Activated CD4-positive, alpha-beta memory T cell treated with anti-CD3 and anti-CD28 coated beads, Interleukin-2, amount 10 ng/mL, durations not matched to agents 7 days and 5 days (primary cell): Measurements from ENCODE around the gene ABHD15. TPM values are rescaled to one million over a fixed set of nuclear protein-coding genes. Genes with fewer than 3 reads are reported as not detected.
A peak's percentile ranks its signal among the peaks of the same experiment; 100 is the strongest.

ENCODE experiments used
- CTCF ChIA-PET: fragments of 350-600 bp; sonication (Branson Sonifier 250); formaldehyde crosslinking; loops from one replicate; lab custom pipeline; 2021; ENCODE audit warnings: antibody characterized with exemption, inconsistent platforms; lab: Charles Lee
- POLR2A ChIA-PET: fragments of 350-600 bp; sonication (Branson Sonifier 250); formaldehyde crosslinking; loops from one replicate; lab custom pipeline; 2021; ENCODE audit warnings: antibody characterized with exemption; lab: Charles Lee
- DNase-seq: peaks from one replicate; pipeline ENCODE4 v3.0.0-alpha.2; 2020
- H3K27ac Mint-ChIP-seq: one replicate; pipeline ENCODE4 v1.8.0; 2021; ENCODE audit warnings: mild to moderate bottlenecking, mixed read lengths
- H3K27me3 Mint-ChIP-seq: one replicate; pipeline ENCODE4 v1.8.0; 2021; ENCODE audit warnings: mixed read lengths
- H3K36me3 Mint-ChIP-seq: one replicate; pipeline ENCODE4 v1.8.0; 2021; ENCODE audit warnings: low read depth, mixed read lengths
- H3K4me1 Mint-ChIP-seq: one replicate; pipeline ENCODE4 v1.8.0; 2021; ENCODE audit warnings: mixed read lengths
- H3K4me3 Mint-ChIP-seq: one replicate; pipeline ENCODE4 v1.8.0; 2021; ENCODE audit warnings: mild to moderate bottlenecking, mixed read lengths
- H3K9me3 Mint-ChIP-seq: one replicate; pipeline ENCODE4 v1.8.0; 2021; ENCODE audit warnings: mixed read lengths
- total RNA-seq, 2 experiments: library from RNA; stranded (reverse); gene quantifications; one replicate each; pipeline ENCODE4 v1.2.3, GENCODE V29; 2021

The ABHD15 gene
- total RNA-seq, 2 experiments from 2014 or later = 18.5 to 19.3 TPM

GRCh38 chr17:29577385-29578211 lies 10.8 kb upstream of the ABHD15 start:
- H3K27me3 Mint-ChIP-seq = no peaks in the 10 kb centered on the region
- peaks cover 7% of the 10 kb centered on the region for H3K4me1 Mint-ChIP-seq
- peaks cover 38% of the 10 kb centered on the region for H3K36me3 Mint-ChIP-seq
- no peaks in the 10 kb centered on the region for H3K9me3 Mint-ChIP-seq
- CTCF ChIA-PET = interaction anchor here (1.0 kb wide), 2 partner anchors 36 to 40 kb away, joined by 3 read pairs; no protein-coding TSS in a partner anchor
- DNase-seq = no peak
- no peak overlapping the region for H3K4me3 Mint-ChIP-seq
- POLR2A ChIA-PET = interaction anchor here (1.4 to 5.8 kb wide), 3 partner anchors 11 to 39 kb away, joined by 3 to 36 read pairs (median 24); no protein-coding TSS in a partner anchor
- H3K27ac Mint-ChIP-seq = no peak overlapping the region

- no peak overlapping the region for H3K27ac Mint-ChIP-seq
- no peak overlapping the region for H3K4me3 Mint-ChIP-seq
- H3K27me3 Mint-ChIP-seq = no peaks in the 10 kb centered on the region
- H3K4me1 Mint-ChIP-seq = peaks cover 5% of the 10 kb centered on the region
- no peaks in the 10 kb centered on the region for H3K9me3 Mint-ChIP-seq
- POLR2A ChIA-PET = interaction anchor here (1.4 to 5.8 kb wide), 2 partner anchors 11 to 39 kb away, joined by 3 to 36 read pairs; no protein-coding TSS in a partner anchor
- CTCF ChIA-PET = interaction anchor here (0.8 to 1.0 kb wide), 2 partner anchors 36 to 41 kb away, joined by 3 read pairs; no protein-coding TSS in a partner anchor
- DNase-seq = no peak
- peaks cover 35% of the 10 kb centered on the region for H3K36me3 Mint-ChIP-seq
Observed at GRCh38 chr17:29577001-29577370, 10.1 kb upstream of the ABHD15 start.

DNA sequence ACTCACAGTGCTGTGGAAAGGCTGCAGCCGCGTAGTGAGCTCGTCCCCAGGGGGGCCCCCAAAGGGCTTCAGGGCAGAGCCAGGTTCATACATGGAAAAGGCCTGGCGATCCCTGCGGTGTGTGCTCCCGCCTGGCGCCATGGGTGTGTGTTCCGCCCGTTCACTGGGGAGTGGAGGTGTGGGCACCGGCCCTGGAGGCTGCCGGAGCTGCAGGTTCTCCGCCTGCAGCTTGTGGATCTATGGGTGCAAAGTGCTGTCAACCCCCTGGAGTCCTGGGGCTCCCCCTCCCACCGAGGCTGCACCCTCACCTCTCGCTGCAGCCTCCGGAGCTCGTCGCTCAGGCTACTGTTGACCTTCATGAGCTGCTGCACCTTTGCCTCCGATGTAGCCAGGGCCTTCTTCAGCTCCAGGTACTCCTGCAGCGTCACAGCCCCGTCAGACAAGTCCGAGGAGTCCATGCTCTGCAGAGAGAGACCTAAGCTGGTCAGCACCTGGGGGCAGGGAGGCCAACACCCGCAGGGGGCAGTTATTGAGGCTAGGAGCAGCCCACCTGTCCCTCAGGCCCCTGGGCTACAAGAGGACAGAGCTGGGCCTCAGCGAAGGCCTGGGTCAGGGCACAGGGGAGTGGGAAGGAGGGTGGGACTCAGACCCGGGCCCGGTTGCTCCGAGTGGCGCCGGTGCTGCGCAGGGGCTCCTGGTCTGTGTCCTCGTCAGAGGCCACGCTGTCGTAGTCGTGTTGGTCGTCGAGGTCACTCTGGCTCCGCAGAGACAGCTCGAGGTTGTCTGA lies 9.6 kb upstream of the ABHD15 start:
- H3K36me3 Mint-ChIP-seq = peaks cover 35% of the 10 kb centered on the region
- H3K4me1 Mint-ChIP-seq = peaks cover 5% of the 10 kb centered on the region
- ChIA-PET CTCF (interaction anchor here (0.8 to 1.0 kb wide), 3 partner anchors 37 to 101 kb away, joined by 3 read pairs; no protein-coding TSS in a partner anchor), POLR2A (interaction anchor here (0.9 to 5.8 kb wide), 3 partner anchors 12 to 39 kb away, joined by 3 to 36 read pairs (median 3); partner anchors contain the start of gene ANKRD13B)
- H3K27me3 Mint-ChIP-seq = no peaks in the 10 kb centered on the region
- H3K9me3 Mint-ChIP-seq = no peaks in the 10 kb centered on the region
- H3K27ac Mint-ChIP-seq = no peak overlapping the region
- no peak overlapping the region for H3K4me3 Mint-ChIP-seq
- no peak for DNase-seq

GRCh38 chr17:29575511-29576213 lies 8.8 kb upstream of the ABHD15 start:
- Mint-ChIP-seq H3K27me3 (no peaks in the 10 kb centered on the region), H3K4me3 (no peak overlapping the region), H3K4me1 (peaks cover 10% of the 10 kb centered on the region), H3K9me3 (no peaks in the 10 kb centered on the region), H3K27ac (no peak overlapping the region), H3K36me3 (peaks cover 41% of the 10 kb centered on the region)
- ChIA-PET POLR2A (interaction anchor here (0.9 to 5.8 kb wide), 4 partner anchors 13 to 40 kb away, joined by 3 to 36 read pairs (median 3); partner anchors contain the start of gene ANKRD13B), CTCF (interaction anchor here (1.0 kb wide), 1 partner anchor 102 kb away, joined by 3 read pairs; no protein-coding TSS in a partner anchor)
- no peak for DNase-seq

DNA sequence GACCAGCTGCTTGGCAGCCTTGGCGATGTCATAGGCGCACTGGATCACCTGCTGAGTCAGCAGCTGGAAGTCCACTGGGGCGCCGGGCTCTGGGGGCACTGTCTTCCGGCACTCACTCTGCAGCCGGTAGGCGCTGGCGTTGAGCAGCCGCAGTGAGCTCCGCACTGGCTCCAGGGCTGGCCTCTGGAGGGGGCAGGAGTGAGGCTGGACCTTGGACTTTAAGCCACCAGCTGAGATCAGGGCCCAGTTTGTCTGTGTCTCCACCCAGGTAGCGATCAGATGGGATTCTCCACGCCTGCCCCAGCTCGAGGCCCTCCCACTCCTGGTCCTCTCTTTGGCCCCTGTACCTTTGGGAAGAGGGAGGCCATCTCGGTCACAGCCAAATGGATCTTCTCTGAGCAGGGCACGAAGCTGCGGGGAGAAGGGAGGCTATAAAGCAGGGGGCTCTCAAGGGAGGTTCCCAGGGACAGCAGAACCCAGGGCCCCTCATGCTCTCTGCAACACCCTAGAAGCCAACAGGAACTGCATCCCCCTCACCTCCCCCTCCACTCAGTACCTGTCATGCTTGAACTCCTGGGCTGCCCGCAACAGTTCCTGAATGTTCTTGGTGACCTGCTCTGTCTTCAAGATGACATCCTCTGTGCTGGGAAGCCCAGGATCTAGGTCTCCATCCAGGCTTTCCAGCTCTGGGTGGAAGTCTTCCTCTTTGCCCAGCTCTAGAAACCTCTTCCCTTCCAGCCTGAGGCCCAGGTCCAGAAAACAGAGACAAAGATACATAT lies 8.1 kb upstream of the ABHD15 start:
- Mint-ChIP-seq H3K4me3 (no peak overlapping the region), H3K4me1 (peaks cover 8% of the 10 kb centered on the region), H3K27ac (no peak overlapping the region), H3K36me3 (peaks cover 40% of the 10 kb centered on the region), H3K27me3 (no peaks in the 10 kb centered on the region), H3K9me3 (no peaks in the 10 kb centered on the region)
- no peak for DNase-seq
- ChIA-PET POLR2A (interaction anchor here (0.8 to 5.8 kb wide), 3 partner anchors 14 to 41 kb away, joined by 3 to 36 read pairs (median 4); no protein-coding TSS in a partner anchor), CTCF (interaction anchor here (0.6 to 1.0 kb wide), 3 partner anchors 28 to 103 kb away, joined by 3 read pairs; no protein-coding TSS in a partner anchor)

- CTCF ChIA-PET = interaction anchor here (0.6 to 2.5 kb wide), 6 partner anchors 8 to 204 kb away, joined by 3 to 12 read pairs (median 6); no protein-coding TSS in a partner anchor
- POLR2A ChIA-PET = interaction anchor here (0.8 to 5.8 kb wide), 4 partner anchors 13 to 42 kb away, joined by 3 to 36 read pairs (median 6); no protein-coding TSS in a partner anchor
- H3K9me3 Mint-ChIP-seq = no peaks in the 10 kb centered on the region
- H3K36me3 Mint-ChIP-seq = peaks cover 40% of the 10 kb centered on the region
- H3K4me1 Mint-ChIP-seq = peaks cover 13% of the 10 kb centered on the region
- H3K4me3 Mint-ChIP-seq = no peak overlapping the region
- H3K27ac Mint-ChIP-seq = no peak overlapping the region
- no peaks in the 10 kb centered on the region for H3K27me3 Mint-ChIP-seq
- DNase-seq = no peak
Observed at GRCh38 chr17:29573871-29574731, 7.3 kb upstream of the ABHD15 start.

DNA sequence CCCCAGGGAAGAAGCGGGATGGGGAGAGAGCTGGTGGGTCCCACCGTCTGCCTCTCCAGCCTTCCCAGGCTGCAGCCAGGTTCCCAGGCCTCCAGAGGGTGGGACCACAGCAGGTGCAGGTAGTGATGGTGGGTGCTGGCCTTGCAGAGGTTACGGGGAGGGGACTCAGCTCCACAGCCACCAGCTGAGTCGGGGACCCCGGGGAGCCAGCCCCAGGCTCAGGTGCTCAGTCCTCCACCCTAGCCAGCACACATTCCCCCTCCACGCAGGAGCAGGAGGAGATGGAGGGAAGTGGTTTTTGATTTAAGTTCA lies 6.7 kb upstream of the ABHD15 start:
- Mint-ChIP-seq H3K4me1 (peaks cover 14% of the 10 kb centered on the region), H3K4me3 (no peak overlapping the region), H3K27me3 (no peaks in the 10 kb centered on the region), H3K27ac (no peak overlapping the region), H3K36me3 (peaks cover 40% of the 10 kb centered on the region), H3K9me3 (no peaks in the 10 kb centered on the region)
- DNase-seq = no peak
- ChIA-PET CTCF (interaction anchor here (1.2 to 2.5 kb wide), 8 partner anchors 9 to 204 kb away, joined by 3 to 12 read pairs (median 6); partner anchors contain the start of gene ANKRD13B), POLR2A (interaction anchor here (1.4 to 5.8 kb wide), 2 partner anchors 15 to 42 kb away, joined by 7 to 36 read pairs; no protein-coding TSS in a partner anchor)

DNA sequence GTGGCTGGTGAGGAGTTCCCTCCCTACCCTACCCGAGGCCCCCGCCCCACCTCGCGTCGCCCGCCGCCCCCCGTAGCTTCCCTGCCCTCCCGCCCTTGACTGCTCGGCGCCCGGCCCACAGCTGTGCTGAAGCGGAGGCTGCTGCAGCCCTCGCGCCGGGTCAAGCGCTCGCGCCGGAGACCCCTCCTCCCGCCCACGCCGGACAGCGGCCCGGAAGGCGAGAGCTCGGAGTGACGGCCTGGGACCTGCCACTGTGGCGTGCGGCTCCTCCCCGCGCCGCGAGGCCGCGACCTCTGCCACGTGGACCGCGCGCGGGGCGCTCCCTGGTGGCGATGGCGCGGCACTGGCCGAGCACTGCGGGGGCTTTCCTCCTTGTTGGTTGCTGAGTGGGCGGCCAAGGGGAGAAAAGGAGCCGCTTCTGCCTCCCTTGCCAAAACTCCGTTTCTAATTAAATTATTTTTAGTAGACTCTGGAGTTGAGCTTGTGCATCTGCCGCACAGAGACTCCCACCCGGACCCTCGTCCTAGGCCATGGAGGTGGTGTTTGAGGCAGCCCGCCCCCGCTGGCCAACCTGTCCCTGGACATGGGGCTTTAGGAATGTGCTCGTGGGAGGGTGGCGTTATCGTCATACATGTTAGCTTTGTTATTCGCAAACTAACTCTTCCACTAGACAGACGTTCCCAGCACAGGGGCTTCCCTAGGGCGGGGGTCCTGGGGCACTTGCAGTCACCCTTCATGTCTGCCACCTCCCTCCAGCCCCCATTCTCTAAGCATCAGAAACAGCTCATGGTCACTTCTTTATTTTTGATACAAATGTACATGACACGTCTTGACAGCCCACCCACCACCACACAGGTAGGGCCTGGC lies 6.1 kb upstream of the ABHD15 start:
- POLR2A ChIA-PET = interaction anchor here (1.4 to 8.0 kb wide), 3 partner anchors 16 to 43 kb away, joined by 7 to 41 read pairs (median 36); partner anchors contain the start of gene ANKRD13B

GRCh38 chr17:29571883-29572681 lies 5.2 kb upstream of the ABHD15 start:
- ChIA-PET CTCF (interaction anchor here (1.0 to 7.1 kb wide), 11 partner anchors 10 to 202 kb away, joined by 3 to 64 read pairs (median 6); partner anchors contain the start of gene ANKRD13B), POLR2A (interaction anchor here (0.6 to 8.0 kb wide), 4 partner anchors 17 to 104 kb away, joined by 4 to 41 read pairs (median 22); partner anchors contain the start of gene ANKRD13B)
- DNase-seq = no peak

More for the DNA sequence above, 6.1 kb upstream of the ABHD15 start:
- H3K27me3 Mint-ChIP-seq = no peaks in the 10 kb centered on the region
- H3K4me3 Mint-ChIP-seq = no peak overlapping the region
- CTCF ChIA-PET = interaction anchor here (1.2 to 2.5 kb wide), 8 partner anchors 9 to 203 kb away, joined by 3 to 12 read pairs (median 6); partner anchors contain the start of gene ANKRD13B
- no peaks in the 10 kb centered on the region for H3K9me3 Mint-ChIP-seq
- peaks cover 14% of the 10 kb centered on the region for H3K4me1 Mint-ChIP-seq
- no peak overlapping the region for H3K27ac Mint-ChIP-seq
- peaks cover 39% of the 10 kb centered on the region for H3K36me3 Mint-ChIP-seq
- peak; percentile 53 for DNase-seq

More at GRCh38 chr17:29571883-29572681, 5.2 kb upstream of the ABHD15 start:
- no peak overlapping the region for H3K4me3 Mint-ChIP-seq
- H3K9me3 Mint-ChIP-seq = no peaks in the 10 kb centered on the region
- H3K36me3 Mint-ChIP-seq = peaks cover 35% of the 10 kb centered on the region
- H3K27me3 Mint-ChIP-seq = no peaks in the 10 kb centered on the region
- H3K27ac Mint-ChIP-seq = no peak overlapping the region
- H3K4me1 Mint-ChIP-seq = peaks cover 14% of the 10 kb centered on the region
